RWPE2 (cell line): ENCODE measurements around the gene IGSF11.
"Not testable (repeated sequence)": the region's sequence is repeated elsewhere in the genome, so short reads cannot be mapped to it uniquely, and the experiment has no call there.

Experiments used
- ATAC-seq: fragments of 200-7000 bp; cut with Tn5 transposase; 3 replicates; pipeline ENCODE4 v1.9.1; 2021; ENCODE audit warnings: low read depth
- DNase-seq: peaks from one replicate; pipeline ENCODE4 v3.0.0-alpha.2; 2020; ENCODE audit warnings: low spot score
- H3K27ac ChIP-seq: fragments of 450-650 bp; 2 replicates; pipeline ENCODE4 v1.5.1; 2017; ENCODE audit warnings: mild to moderate bottlenecking; ENCODE audit not compliant: poor library complexity, severe bottlenecking
- H3K27me3 ChIP-seq: fragments of 250-450 bp; sonication (Bioruptor Pico); 2 replicates; pipeline ENCODE4 v1.5.1; 2021; ENCODE audit warnings: mild to moderate bottlenecking, moderate library complexity; ENCODE audit not compliant: insufficient read depth, poor library complexity, severe bottlenecking
- H3K36me3 ChIP-seq: fragments of 250-450 bp; sonication (Bioruptor Pico); 2 replicates; pipeline ENCODE4 v1.5.1; 2020; ENCODE audit warnings: low read depth, mild to moderate bottlenecking, moderate library complexity
- H3K4me1 ChIP-seq: fragments of 250-450 bp; sonication (Bioruptor Pico); 2 replicates; pipeline ENCODE4 v1.5.1; 2021; ENCODE audit warnings: mild to moderate bottlenecking, moderate library complexity; ENCODE audit not compliant: insufficient read depth, poor library complexity, severe bottlenecking
- H3K4me3 ChIP-seq: fragments of 250-450 bp; sonication (Bioruptor Pico); 2 replicates; pipeline ENCODE4 v1.5.1; 2021; ENCODE audit warnings: mild to moderate bottlenecking, moderate library complexity; ENCODE audit not compliant: severe bottlenecking
- H3K9me3 ChIP-seq: fragments of 250-450 bp; sonication (Bioruptor Pico); 2 replicates; pipeline ENCODE4 v1.5.1; 2021; ENCODE audit warnings: mild to moderate bottlenecking, moderate library complexity; ENCODE audit not compliant: severe bottlenecking
- TF ChIP-seq, protein P1 (sequence below): fragments of 450-650 bp; IDR thresholded peaks from one replicate; pipeline ENCODE4 v1.5.1; 2017; ENCODE audit warnings: mild to moderate bottlenecking, moderate library complexity; ENCODE audit not compliant: poor library complexity, severe bottlenecking

The IGSF11 gene

DNA sequence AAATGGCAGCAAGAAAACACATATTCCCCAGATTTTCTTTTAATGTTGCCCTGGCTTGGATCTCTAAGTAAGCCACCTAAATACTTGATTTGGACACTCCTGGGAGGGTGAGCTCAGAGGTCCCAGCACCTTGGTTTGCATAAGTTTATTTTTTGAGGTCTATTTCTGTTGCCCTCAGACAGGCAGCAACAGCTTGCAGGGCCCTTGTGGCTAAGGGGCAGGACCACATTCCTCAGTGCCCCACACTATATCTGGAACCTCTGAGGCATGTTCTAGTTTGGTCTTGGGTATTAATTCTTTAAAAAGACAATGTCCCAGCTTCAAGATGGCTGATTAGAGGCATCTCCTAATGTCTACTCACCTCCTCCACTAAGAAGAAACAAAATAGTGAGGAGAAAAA, 57.5 kb downstream of the IGSF11 start:
- no peaks in the 10 kb centered on the region for H3K9me3 ChIP-seq
- no peak for DNase-seq
- no peaks in the 10 kb centered on the region for H3K4me1 ChIP-seq
- no peak overlapping the region for H3K4me3 ChIP-seq
- no peak overlapping the region for H3K27ac ChIP-seq
- no peak for ATAC-seq
- H3K36me3 ChIP-seq = no peaks in the 10 kb centered on the region
- H3K27me3 ChIP-seq = no peaks in the 10 kb centered on the region
- TF ChIP-seq, protein P1, sequence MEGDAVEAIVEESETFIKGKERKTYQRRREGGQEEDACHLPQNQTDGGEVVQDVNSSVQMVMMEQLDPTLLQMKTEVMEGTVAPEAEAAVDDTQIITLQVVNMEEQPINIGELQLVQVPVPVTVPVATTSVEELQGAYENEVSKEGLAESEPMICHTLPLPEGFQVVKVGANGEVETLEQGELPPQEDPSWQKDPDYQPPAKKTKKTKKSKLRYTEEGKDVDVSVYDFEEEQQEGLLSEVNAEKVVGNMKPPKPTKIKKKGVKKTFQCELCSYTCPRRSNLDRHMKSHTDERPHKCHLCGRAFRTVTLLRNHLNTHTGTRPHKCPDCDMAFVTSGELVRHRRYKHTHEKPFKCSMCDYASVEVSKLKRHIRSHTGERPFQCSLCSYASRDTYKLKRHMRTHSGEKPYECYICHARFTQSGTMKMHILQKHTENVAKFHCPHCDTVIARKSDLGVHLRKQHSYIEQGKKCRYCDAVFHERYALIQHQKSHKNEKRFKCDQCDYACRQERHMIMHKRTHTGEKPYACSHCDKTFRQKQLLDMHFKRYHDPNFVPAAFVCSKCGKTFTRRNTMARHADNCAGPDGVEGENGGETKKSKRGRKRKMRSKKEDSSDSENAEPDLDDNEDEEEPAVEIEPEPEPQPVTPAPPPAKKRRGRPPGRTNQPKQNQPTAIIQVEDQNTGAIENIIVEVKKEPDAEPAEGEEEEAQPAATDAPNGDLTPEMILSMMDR = no peak

DNA sequence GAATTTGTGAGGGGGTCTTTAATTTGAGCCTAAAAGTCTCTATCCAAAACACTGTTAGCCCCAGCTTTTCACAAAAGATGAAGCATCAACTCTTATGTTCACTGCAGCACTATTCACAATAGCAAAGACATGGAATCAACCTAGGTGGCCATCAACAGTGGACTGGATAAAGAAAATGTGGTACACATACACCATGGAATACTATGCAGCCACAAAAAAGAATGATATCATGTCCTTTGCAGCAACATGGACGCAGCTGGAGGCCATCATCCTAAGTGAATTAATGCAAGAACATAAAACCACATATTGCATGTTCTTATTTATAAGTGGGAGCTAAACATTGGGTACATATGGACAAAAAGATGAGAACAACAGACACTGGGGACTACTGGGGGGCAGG, 59.2 kb downstream of the IGSF11 start:
- not testable (repeated sequence) for H3K36me3 ChIP-seq, DNase-seq, H3K27ac ChIP-seq, H3K27me3 ChIP-seq, H3K9me3 ChIP-seq, H3K4me1 ChIP-seq, H3K4me3 ChIP-seq, ATAC-seq

DNA sequence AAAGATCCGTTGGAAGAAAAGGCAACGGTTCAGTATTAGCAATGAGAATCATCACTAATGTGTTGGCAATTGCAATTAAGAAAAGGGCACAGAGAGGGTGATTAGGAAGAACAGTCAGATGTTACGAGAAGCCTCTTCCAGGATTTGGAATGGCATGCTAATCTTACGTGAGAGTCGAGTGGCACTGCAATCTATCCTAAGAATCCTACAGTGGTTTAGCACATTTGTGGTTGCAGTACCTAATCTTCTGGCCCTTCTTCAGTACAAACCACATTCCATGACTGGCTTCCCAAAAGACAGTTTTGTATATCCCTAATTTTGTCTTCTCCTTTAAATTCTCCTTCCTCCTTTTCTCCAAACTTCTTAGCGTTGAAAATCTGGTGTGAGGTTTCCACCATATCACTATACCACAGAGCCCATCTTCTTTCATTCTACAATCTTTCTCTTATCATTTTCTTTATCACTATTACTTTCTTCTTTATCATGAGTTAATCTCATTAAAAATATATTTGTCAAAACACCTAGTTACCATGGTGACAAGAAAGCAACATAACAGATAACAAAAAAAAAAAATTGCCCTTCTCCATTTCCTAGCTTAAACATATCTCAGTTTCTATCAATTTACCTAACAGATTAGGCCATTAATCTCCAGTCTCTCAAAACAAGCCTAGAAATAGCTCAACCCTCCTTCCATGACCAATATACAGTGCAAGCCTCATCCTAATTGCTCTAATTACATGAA, 60.1 kb downstream of the IGSF11 start:
- TF ChIP-seq, protein P1 = no peak
- H3K27ac ChIP-seq = no peak overlapping the region
- H3K4me3 ChIP-seq = no peak overlapping the region
- no peaks in the 10 kb centered on the region for H3K4me1 ChIP-seq
- H3K27me3 ChIP-seq = peaks cover 3% of the 10 kb centered on the region
- DNase-seq (no peak), ATAC-seq (no peak)
- no peaks in the 10 kb centered on the region for H3K9me3 ChIP-seq
- no peaks in the 10 kb centered on the region for H3K36me3 ChIP-seq

DNA sequence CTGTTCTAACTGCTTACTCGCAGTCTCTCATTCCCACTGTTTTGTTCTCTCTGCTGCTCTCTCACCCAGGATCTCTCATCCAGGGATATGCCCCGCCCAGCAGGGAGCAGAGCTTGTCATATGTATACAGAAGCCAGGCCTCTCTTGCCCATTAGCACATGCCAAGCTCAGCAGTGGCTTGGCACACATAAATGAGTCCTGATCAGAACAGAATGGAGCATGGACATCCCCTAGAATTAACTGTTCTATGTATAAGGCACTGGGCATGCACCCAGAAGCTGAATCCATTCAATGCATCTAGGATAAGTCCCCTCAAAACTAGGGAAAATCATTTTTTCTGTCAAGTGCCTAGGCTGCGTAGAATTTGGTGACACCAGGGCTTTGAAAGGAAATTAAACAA, 61.6 kb downstream of the IGSF11 start:
- TF ChIP-seq, protein P1 = no peak
- Histone ChIP-seq H3K4me3 (no peak overlapping the region), H3K36me3 (no peaks in the 10 kb centered on the region), H3K27me3 (peaks cover 7% of the 10 kb centered on the region), H3K4me1 (no peaks in the 10 kb centered on the region), H3K27ac (no peak overlapping the region), H3K9me3 (no peaks in the 10 kb centered on the region)
- DNase-seq (no peak), ATAC-seq (no peak)

DNA sequence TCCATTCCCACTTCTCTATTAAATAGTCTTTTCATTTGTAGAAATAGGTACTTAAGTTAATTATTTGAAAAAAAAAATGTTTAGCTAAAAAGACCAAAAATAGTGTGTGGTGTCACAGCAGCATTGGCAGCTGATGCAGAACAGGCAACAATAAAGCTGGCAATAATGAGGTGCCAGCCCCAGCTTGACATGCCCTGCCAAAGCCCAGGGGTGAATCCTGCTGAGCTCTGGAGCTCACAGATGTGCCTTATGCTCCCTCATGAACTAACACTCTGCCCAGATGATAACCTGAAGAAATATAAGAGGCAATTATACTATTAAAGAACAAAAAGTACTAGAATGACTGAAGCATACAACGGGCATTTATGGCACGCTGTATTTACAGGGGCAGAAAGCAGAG, 63.8 kb downstream of the IGSF11 start:
- no peak overlapping the region for H3K27ac ChIP-seq
- H3K9me3 ChIP-seq = no peaks in the 10 kb centered on the region
- H3K27me3 ChIP-seq = peaks cover 7% of the 10 kb centered on the region
- DNase-seq = no peak
- H3K4me1 ChIP-seq = no peaks in the 10 kb centered on the region
- TF ChIP-seq, protein P1 = no peak
- no peaks in the 10 kb centered on the region for H3K36me3 ChIP-seq
- no peak for ATAC-seq
- H3K4me3 ChIP-seq = no peak overlapping the region
